ENCODE results near the gene EFCAB11.

DNA sequence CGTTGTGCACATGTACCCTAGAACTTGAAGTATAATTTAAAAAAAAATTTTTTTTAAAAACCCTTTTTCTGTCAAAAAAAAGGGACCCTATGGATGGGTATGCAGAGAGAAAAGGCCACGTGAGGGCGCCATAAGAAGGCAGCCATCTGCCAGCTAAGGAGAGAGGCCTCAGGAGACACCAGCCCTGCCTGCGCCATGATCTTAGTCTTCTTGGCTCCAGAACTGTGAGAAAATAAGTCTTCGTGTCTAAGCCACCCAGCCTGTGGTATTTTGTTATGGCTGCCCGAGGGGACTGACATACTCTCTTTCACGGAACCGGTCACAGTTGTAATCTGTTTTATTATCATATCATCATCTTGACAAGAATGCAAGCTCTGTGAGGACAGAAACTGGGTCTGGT, 174.8 kb downstream of the EFCAB11 start:
- TF ChIP-seq EZH2phosphoT487 (IDR thresholded peaks at IDR 0.05; ENCODE audit: unreplicated experiment) (no peak), CTCF (conservative IDR thresholded peaks at IDR 0.05; ENCODE audit: low read depth in 2 of 2) (peak; percentile 47 to 68), STAT1 (IDR thresholded peaks at IDR 0.05; ENCODE audit: unreplicated experiment) (no peak), CREB1 (CRISPR knock-in tag; IDR thresholded peaks at IDR 0.05; ENCODE audit: low read depth) (no peak), NANOG (IDR thresholded peaks at IDR 0.05; ENCODE audit: borderline replicate concordance) (no peak), POLR2AphosphoS5 (IDR thresholded peaks at IDR 0.05; ENCODE audit: low read depth) (no peak), JUNB (IDR thresholded peaks at IDR 0.05; ENCODE audit: unreplicated experiment) (no peak), EZH2 (IDR thresholded peaks at IDR 0.05; ENCODE audit: low read depth, unreplicated experiment) (no peak), REST (IDR thresholded peaks at IDR 0.05; ENCODE audit: unreplicated experiment) (no peak), ZNF331 (CRISPR knock-in tag; IDR thresholded peaks at IDR 0.05; ENCODE audit: low read depth) (no peak), ZNF114 (CRISPR knock-in tag; IDR thresholded peaks at IDR 0.05) (no peak)
- TF ChIP-seq, protein P1, sequence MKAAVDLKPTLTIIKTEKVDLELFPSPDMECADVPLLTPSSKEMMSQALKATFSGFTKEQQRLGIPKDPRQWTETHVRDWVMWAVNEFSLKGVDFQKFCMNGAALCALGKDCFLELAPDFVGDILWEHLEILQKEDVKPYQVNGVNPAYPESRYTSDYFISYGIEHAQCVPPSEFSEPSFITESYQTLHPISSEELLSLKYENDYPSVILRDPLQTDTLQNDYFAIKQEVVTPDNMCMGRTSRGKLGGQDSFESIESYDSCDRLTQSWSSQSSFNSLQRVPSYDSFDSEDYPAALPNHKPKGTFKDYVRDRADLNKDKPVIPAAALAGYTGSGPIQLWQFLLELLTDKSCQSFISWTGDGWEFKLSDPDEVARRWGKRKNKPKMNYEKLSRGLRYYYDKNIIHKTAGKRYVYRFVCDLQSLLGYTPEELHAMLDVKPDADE (IDR thresholded peaks at IDR 0.05) = no peak

Data from GM23338 (cell line).